ENCODE data around the gene CWC25.
"Not testable (repeated sequence)": the region's sequence is repeated elsewhere in the genome, so short reads cannot be mapped to it uniquely, and the experiment has no call there.

CWC25 gene

GRCh38 chr17:38797158-38797490, 28.0 kb downstream of the CWC25 start:
- TF ChIP-seq, protein P1, sequence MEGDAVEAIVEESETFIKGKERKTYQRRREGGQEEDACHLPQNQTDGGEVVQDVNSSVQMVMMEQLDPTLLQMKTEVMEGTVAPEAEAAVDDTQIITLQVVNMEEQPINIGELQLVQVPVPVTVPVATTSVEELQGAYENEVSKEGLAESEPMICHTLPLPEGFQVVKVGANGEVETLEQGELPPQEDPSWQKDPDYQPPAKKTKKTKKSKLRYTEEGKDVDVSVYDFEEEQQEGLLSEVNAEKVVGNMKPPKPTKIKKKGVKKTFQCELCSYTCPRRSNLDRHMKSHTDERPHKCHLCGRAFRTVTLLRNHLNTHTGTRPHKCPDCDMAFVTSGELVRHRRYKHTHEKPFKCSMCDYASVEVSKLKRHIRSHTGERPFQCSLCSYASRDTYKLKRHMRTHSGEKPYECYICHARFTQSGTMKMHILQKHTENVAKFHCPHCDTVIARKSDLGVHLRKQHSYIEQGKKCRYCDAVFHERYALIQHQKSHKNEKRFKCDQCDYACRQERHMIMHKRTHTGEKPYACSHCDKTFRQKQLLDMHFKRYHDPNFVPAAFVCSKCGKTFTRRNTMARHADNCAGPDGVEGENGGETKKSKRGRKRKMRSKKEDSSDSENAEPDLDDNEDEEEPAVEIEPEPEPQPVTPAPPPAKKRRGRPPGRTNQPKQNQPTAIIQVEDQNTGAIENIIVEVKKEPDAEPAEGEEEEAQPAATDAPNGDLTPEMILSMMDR (IDR thresholded peaks at IDR 0.05; ENCODE audit: low read depth, low read length, missing control alignments) = no peak
- no peak for DNase-seq (ENCODE audit: extremely low read depth, low read depth)
- H3K4me3 ChIP-seq (replicated peaks; ENCODE audit: low read depth, low read length) = peak overlapping the region; percentile 74

DNA sequence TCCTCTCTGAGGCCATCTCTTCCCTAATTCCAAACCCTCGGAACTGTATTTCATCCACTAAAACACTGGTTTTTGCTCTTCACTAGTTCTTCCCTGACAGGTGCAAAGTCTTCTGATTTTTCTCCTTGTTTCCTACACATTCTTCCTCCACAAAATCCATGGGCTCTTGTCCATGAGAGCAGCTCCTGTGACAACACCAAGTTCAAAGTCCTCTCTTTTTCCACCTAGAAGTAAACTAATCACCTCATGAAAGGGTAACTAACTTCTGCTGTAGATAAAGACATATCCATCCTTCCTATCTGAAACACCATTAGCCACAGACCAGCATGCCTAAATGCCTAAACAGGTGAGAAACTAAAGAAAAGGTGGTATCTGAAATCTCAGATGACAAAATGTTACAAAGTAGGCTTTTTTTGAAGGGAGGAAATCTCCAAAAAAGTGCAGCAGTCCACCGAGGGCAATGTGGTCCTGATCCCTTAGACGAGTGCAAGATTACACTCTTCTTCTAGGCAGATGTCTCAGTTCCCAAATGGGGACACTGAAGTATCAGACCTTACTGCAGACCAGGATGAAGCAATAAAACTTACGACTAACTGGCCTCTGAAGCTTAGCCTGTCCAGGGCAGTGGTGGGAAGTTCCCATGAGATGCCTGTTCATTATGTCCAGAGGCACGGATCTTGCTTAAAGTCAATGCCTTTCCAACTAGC, 28.5 kb downstream of the CWC25 start:
- TF ChIP-seq, protein P1 (IDR thresholded peaks at IDR 0.05; ENCODE audit: low read depth, low read length, missing control alignments) = no peak
- peak overlapping the region; percentile 74 for H3K4me3 ChIP-seq (replicated peaks; ENCODE audit: low read depth, low read length)
- DNase-seq (ENCODE audit: extremely low read depth, low read depth) = no peak

DNA sequence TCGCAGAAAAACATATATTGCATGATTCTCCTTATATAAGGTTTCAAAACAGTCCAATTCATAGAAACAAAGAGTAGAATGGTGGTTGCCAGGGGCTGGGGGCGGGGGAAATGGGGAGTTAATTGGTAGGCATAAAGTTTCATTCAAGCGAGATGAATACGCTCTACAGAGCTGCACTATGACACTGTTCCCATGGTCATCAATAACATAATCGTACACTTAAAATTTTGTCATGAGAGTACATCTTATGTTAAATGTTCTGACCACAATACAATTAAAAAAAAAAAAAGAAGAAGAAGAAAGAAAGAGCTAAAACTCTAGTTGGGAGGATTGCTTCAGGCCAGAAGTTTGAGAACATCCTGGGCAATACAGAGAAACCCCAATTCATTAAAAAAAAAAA, 30.9 kb downstream of the CWC25 start:
- DNase-seq (ENCODE audit: extremely low read depth, low read depth) = no peak
- H3K4me3 ChIP-seq (replicated peaks; ENCODE audit: low read depth, low read length) = no peak overlapping the region
- TF ChIP-seq, protein P1 (IDR thresholded peaks at IDR 0.05; ENCODE audit: low read depth, low read length, missing control alignments) = no peak

DNA sequence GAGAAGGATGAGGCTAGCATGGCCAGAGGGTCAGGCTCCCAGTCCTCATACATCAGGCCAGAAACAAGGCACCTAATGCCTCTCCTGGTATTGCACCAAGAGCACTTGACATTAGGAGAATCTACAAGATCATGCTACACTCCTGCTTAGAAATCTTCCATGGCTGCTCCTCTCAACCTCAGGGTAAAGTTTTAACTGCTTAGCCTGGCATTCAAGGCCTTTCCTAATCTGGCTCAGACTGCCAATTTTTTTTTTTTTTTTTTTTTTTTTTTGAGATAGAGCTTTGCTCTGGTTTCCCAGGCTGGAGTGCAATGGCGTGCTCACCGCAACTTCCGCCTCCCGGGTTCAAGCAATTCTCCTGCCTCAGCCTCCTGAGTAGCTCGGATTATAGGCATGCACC, 34.0 kb downstream of the CWC25 start:
- no peak overlapping the region for H3K4me3 ChIP-seq (replicated peaks; ENCODE audit: low read depth, low read length)
- DNase-seq (ENCODE audit: extremely low read depth, low read depth) = no peak
- TF ChIP-seq, protein P1 (IDR thresholded peaks at IDR 0.05; ENCODE audit: low read depth, low read length, missing control alignments) = no peak

- DNase-seq (ENCODE audit: extremely low read depth, low read depth); H3K4me3 ChIP-seq (replicated peaks; ENCODE audit: low read depth, low read length): not testable (repeated sequence)
Measured at GRCh38 chr17:38790148-38790707, 34.9 kb downstream of the CWC25 start.

DNA sequence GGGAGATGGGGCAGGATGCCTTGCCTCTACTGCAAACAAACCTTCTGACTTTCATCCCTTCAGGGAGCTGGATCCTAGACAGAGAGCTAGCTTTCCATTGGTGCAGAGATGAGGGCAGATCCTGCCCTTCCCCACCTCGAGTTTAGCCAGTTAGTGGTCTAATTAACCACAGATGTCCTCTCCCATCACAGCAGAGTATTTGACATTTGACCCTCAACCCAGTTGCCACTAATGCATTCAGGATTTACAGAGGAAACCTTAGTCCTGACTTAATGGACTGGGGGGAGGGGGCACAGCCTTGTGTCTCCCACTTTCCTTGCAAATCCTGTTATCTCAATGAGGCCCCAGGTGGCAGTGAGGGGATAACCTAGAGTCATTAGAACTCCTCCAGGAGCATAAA, 35.9 kb downstream of the CWC25 start:
- TF ChIP-seq, protein P1 (IDR thresholded peaks at IDR 0.05; ENCODE audit: low read depth, low read length, missing control alignments) = no peak
- no peak overlapping the region for H3K4me3 ChIP-seq (replicated peaks; ENCODE audit: low read depth, low read length)
- peak; percentile 82 for DNase-seq (ENCODE audit: extremely low read depth, low read depth)

- H3K4me3 ChIP-seq (replicated peaks; ENCODE audit: low read depth, low read length); DNase-seq (ENCODE audit: extremely low read depth, low read depth): not testable (repeated sequence)
Measured at GRCh38 chr17:38787999-38788398, 37.1 kb downstream of the CWC25 start.

DNA sequence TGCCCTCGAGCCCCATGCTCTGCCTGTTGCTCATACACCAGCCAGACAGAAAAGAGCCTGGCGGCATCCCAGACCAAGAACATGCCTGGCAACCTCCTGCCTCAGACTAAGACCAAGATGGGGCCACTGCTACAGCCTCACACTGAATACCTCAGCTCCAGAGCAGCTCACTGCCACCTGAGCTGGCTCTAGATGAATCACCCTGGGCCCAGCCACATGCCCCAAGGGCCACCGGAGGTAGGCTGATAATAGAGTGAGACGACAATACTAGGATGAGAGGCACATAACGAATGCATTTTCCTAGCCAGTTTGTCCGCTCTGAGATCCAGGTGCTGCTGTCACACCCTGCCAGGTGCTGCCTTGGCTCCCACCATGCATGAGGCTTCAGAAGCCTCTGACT, 38.7 kb downstream of the CWC25 start:
- no peak for DNase-seq (ENCODE audit: extremely low read depth, low read depth)
- TF ChIP-seq, protein P1 (IDR thresholded peaks at IDR 0.05; ENCODE audit: low read depth, low read length, missing control alignments) = no peak
- H3K4me3 ChIP-seq (replicated peaks; ENCODE audit: low read depth, low read length) = no peak overlapping the region

Data from HFF-Myc (cell line).